GM12878 (cell line): ENCODE measurements around the gene ARFGAP2. TPM values are rescaled to one million over a fixed set of nuclear protein-coding genes. Genes with fewer than 3 reads are reported as not detected.
A peak's percentile ranks its signal among the peaks of the same experiment; 100 is the strongest.

Experiments
- ATAC-seq: fragments of 200-7000 bp; cut with Tn5 transposase; 3 replicates; pipeline ENCODE4 v1.9.1; 2020; ENCODE audit warnings: mild to moderate bottlenecking, moderate library complexity
- BruUV-seq: library from RNA; stranded (reverse); fragments of 400-500 nt; replicated peaks from 2 replicates; lab custom pipeline; 2021; lab: Mats Ljungman, UMichigan
- CTCF ChIA-PET: fragments of 300-600 bp; sonication (Branson Sonifier 250); formaldehyde crosslinking; extraction: SDS; loops from one replicate; lab custom pipeline; 2021; ENCODE audit warnings: inconsistent platforms; lab: Yijun Ruan, JAX
- POLR2A ChIA-PET: fragments of 350-600 bp; formaldehyde crosslinking; extraction: SDS; loops from one replicate; lab custom pipeline; 2021; ENCODE audit warnings: inconsistent platforms; lab: Charles Lee
- RAD21 ChIA-PET: fragments of 300-600 bp; sonication (Branson Sonifier 250); formaldehyde crosslinking; loops from one replicate; lab custom pipeline; 2023; ENCODE audit warnings: antibody characterized with exemption; ENCODE audit not compliant: unreplicated experiment; lab: Charles Lee
- SMC1A ChIA-PET: fragments of 300-600 bp; sonication (Branson Sonifier 250); formaldehyde crosslinking; loops from one replicate; lab custom pipeline; 2023; ENCODE audit not compliant: unreplicated experiment, uncharacterized antibody; lab: Charles Lee
- DNase-seq: peaks from one replicate; pipeline ENCODE4 v3.0.0-alpha.2; 2011; ENCODE audit warnings: low read depth, low spot score
- FAIRE-seq: peaks from 3 replicates; lab custom pipeline; 2011; peaks lifted over from hg19 to GRCh38; lab: Jason Lieb, UNC
- H2AFZ ChIP-seq: 2 replicates; pipeline ENCODE4 v1.6.0; 2011; ENCODE audit warnings: low read depth, low read length, control low read depth; ENCODE audit not compliant: control insufficient read depth
- H3K27ac ChIP-seq: 2 replicates; pipeline ENCODE4 v1.5.1; 2011; ENCODE audit warnings: control low read depth; ENCODE audit not compliant: control insufficient read depth, insufficient read depth
- H3K27me3 ChIP-seq, 2 experiments: replicated peaks in 1 of 2; 2 replicates each; pipeline versions ENCODE4 v1.6.0 to v1.6.1; 2011; ENCODE audit warnings: low read length in 1 of 2; ENCODE audit not compliant: control insufficient read depth in 2 of 2, insufficient read depth in 2 of 2
- H3K36me3 ChIP-seq, 2 experiments: 2 replicates each; pipeline ENCODE4 v1.5.1; 2011; ENCODE audit warnings: low read length in 1 of 2; ENCODE audit not compliant: control insufficient read depth in 2 of 2, insufficient read depth in 2 of 2
- H3K4me1 ChIP-seq: 2 replicates; pipeline ENCODE4 v1.6.1; 2011; ENCODE audit warnings: mild to moderate bottlenecking, low read length, moderate library complexity, mixed read lengths; ENCODE audit not compliant: control insufficient read depth, insufficient read depth
- H3K4me2 ChIP-seq: 2 replicates; pipeline ENCODE4 v1.6.0; 2011; ENCODE audit warnings: control low read depth; ENCODE audit not compliant: control insufficient read depth, insufficient read depth
- H3K4me3 ChIP-seq: fragments of 200-600 bp; sonication (generic); 2 replicates; pipeline ENCODE4 v1.5.1; 2016
- H3K79me2 ChIP-seq: 2 replicates; pipeline ENCODE4 v1.6.0; 2011; ENCODE audit warnings: low read length; ENCODE audit not compliant: control insufficient read depth, insufficient read depth
- H3K9ac ChIP-seq: 2 replicates; pipeline ENCODE4 v1.8.0; 2011; ENCODE audit warnings: low read length, control low read depth, mixed read lengths; ENCODE audit not compliant: control insufficient read depth, insufficient read depth
- H3K9me3 ChIP-seq: replicated peaks from 3 replicates; pipeline ENCODE4 v1.5.1; 2011; ENCODE audit warnings: mild to moderate bottlenecking, low read length; ENCODE audit not compliant: control insufficient read depth, insufficient read depth
- H4K20me1 ChIP-seq: 2 replicates; pipeline ENCODE4 v1.6.0; 2011; ENCODE audit not compliant: control insufficient read depth, insufficient read depth
- NBN ChIP-seq: fragments of 450-650 bp; IDR thresholded peaks from 2 replicates; pipeline ENCODE4 v1.6.1; 2016
- POLR2A ChIP-seq: IDR thresholded peaks from 2 replicates; pipeline ENCODE4 v1.6.1; 2011; ENCODE audit warnings: low read depth, mild to moderate bottlenecking, low read length
- SIN3A ChIP-seq: IDR thresholded peaks from 2 replicates; pipeline ENCODE4 v1.6.1; 2012; ENCODE audit warnings: low read depth, low read length, improper control_type of control experiment
- SMC3 ChIP-seq: IDR thresholded peaks from 2 replicates; pipeline ENCODE4 v1.6.1; 2011; ENCODE audit warnings: low read length, improper control_type of control experiment, borderline replicate concordance
- SUPT20H ChIP-seq: IDR thresholded peaks from 2 replicates; pipeline ENCODE4 v1.6.1; 2011; ENCODE audit warnings: low read depth, mild to moderate bottlenecking, low read length, moderate library complexity, borderline replicate concordance; ENCODE audit not compliant: control insufficient read depth
- ZNF274 ChIP-seq: IDR thresholded peaks from one replicate; pipeline ENCODE4 v1.8.0; 2011; ENCODE audit not compliant: insufficient read length, insufficient read depth
- WGBS: methylation state at CpG from one replicate; pipeline ENCODE4 v1.1.6; 2016; ENCODE audit warnings: low lambda C conversion rate; ENCODE audit not compliant: insufficient replicate concordance, insufficient coverage; ENCODE audit errors: missing lambda C conversion rate; 5-methylcytosine and 5-hydroxymethylcytosine counted together
- in situ Hi-C: fragments of 300-500 bp; cut with MboI; formaldehyde crosslinking; loops from 9 replicates; pipeline ENCODE4 v1.14.3; 2018; ENCODE audit warnings: mixed read lengths
- intact Hi-C: fragments of 100-400 bp; cut with micrococcal nuclease; formaldehyde crosslinking; loops from one replicate; pipeline ENCODE4 v1.14.2; 2022; ENCODE audit not compliant: unreplicated experiment
- polyA plus RNA-seq, 11 experiments: library from polyadenylated mRNA; depleted of rRNA in 4 of 11; unstranded in 6 of 11; stranded (reverse) in 5 of 11; fragments of >200 nt; fragmentation: Nextera tagmentation in 4 of 11; fragmentation: Illumina TruSeq in 1 of 11; extraction: Ambion mirVana in 4 of 11; extraction: Trizol in 1 of 11; gene quantifications; 1 replicate in 1 of 11; 2 replicates in 10 of 11; pipeline versions ENCODE4 v1.2.1 to v1.2.3, GENCODE V29; 2011 to 2016; ENCODE audit warnings: inconsistent platforms in 2 of 11, missing spikeins in 2 of 11, low read depth in 1 of 11
- total RNA-seq, 4 experiments: library from RNA; depleted of rRNA in 3 of 4; stranded (reverse); fragments of >200 nt in 3 of 4; fragmentation: Illumina TruSeq in 1 of 4; extraction: Trizol in 1 of 4; gene quantifications; 2 replicates each; pipeline versions ENCODE4 v1.2.1 to v1.2.3, GENCODE V29; 2013 to 2021

Gene ARFGAP2
- total and polyA plus RNA-seq, 10 of the 15 experiments (the other 5 are each of a cell fraction or from before 2014, with no cell fraction given) = 20.9 to 100 (median 75.5) TPM

DNA sequence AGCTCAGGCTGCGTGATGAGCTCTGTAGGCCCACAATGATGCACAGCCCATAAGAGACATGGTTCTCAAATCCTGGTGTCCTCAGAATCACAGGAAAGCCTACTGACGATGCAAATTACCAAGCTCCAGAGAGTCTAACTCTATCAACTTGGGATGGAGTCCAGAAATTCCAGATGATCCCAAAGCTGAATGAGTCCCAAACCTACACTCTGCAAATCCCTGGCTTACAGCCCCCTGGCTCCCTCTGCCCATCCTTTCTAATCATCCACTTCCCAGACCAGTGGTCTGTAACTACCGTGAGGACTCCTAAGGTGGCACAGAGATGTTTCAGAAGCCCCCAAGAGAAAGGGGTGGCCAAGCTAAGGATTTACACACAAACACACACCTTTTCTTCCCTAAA is 13.5 kb downstream of the ARFGAP2 start (continued):
- TF ChIP-seq ZNF274 (no peak), NBN (no peak), SUPT20H (no peak)
- TF ChIP-seq, all 136 proteins: peak for 0

DNA sequence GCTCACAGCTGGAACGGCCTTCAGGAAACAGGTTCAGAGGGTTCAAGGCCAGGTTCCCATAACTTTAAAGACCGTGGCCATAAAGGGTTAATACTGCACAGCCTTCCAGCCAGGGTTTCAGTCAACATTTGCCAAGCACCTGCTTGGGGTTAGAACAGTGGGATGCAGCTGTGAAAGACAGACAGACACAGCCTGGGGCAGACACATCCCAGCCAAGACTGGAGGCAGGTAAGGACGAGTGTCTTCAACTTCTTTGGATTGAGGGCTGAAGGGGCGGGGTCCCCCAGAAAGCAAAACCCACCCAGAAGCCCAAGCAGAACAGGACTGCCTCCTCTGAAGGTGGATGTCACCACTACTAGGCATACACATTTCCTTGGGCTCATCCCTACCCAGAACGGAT is 14.3 kb downstream of the ARFGAP2 start:
- 70% methylated on average over 5 of the region's 5 CpGs for WGBS
- intact Hi-C loops (no loop called here), in situ Hi-C loops (loop anchor here (5.0 kb wide), 1 partner anchor 275 kb away; no protein-coding TSS in a partner anchor)
- no peaks in the 10 kb centered on the region for H3K4me1 ChIP-seq
- H3K4me2 ChIP-seq = no peak overlapping the region
- H3K27ac ChIP-seq = no peak overlapping the region
- no peaks in the 10 kb centered on the region; the same call in 1 of the 2 replicates for H4K20me1 ChIP-seq
- SMC1A ChIA-PET = interaction anchor here (1.1 to 2.2 kb wide), 5 partner anchors 9 to 249 kb away, joined by 3 to 9 read pairs (median 3); no protein-coding TSS in a partner anchor
- POLR2A ChIA-PET = no interaction called here
- no TSS peak for BruUV-seq
- H3K9ac ChIP-seq = no peak overlapping the region
- DNase-seq (no peak), FAIRE-seq (no peak), ATAC-seq (no peak)
- no peaks in the 10 kb centered on the region for H3K27me3 ChIP-seq
- CTCF ChIA-PET = interaction anchor here (0.7 to 2.4 kb wide), 13 partner anchors 8 to 382 kb away, joined by 3 to 8 read pairs (median 3); no protein-coding TSS in a partner anchor
- peaks cover 25 to 34% of the 10 kb centered on the region in 2 experiments for H3K36me3 ChIP-seq
- RAD21 ChIA-PET = interaction anchor here (0.8 to 1.7 kb wide), 2 partner anchors 9 to 292 kb away, joined by 3 read pairs; no protein-coding TSS in a partner anchor
- no peaks in the 10 kb centered on the region for H3K9me3 ChIP-seq
- H3K4me3 ChIP-seq = no peak overlapping the region
- no peak overlapping the region for H2AFZ ChIP-seq
- TF ChIP-seq POLR2A (0 out of 2 replicates have a peak, but pooled peaks have one; percentile 37), SMC3 (no peak)
- H3K79me2 ChIP-seq = no peaks in the 10 kb centered on the region

DNA sequence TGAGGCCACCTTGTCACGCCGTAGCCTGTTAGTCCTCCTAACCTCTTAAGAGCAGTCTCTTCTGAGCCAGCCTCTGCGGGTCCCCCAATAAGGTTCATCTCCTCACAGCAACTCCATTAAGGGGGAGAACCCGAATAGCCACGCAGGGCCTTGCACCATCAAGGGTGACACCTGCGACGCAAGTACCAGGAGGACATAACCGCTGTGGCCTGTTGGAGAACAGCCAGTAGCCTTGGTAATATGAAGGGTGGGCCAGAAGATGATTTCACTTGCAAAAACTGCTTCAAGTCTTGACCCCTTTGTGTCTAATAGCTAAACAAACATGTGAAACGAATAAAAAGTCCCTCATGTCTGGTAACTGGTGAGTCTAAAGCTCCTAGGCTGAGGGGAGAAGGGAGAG is 14.8 kb downstream of the ARFGAP2 start:
- Histone ChIP-seq H3K4me1 (no peaks in the 10 kb centered on the region), H3K27ac (no peak overlapping the region), H3K36me3 (peaks cover 20 to 30% of the 10 kb centered on the region in 2 experiments), H3K27me3 (no peaks in the 10 kb centered on the region), H4K20me1 (no peaks in the 10 kb centered on the region; the same call in 1 of the 2 replicates), H2AFZ (no peak overlapping the region), H3K79me2 (no peaks in the 10 kb centered on the region), H3K4me3 (no peak overlapping the region), H3K9ac (no peak overlapping the region), H3K9me3 (no peaks in the 10 kb centered on the region), H3K4me2 (no peak overlapping the region)
- DNase-seq = no peak
- SMC1A ChIA-PET = interaction anchor here (1.1 to 2.2 kb wide), 3 partner anchors 9 to 249 kb away, joined by 3 to 9 read pairs (median 3); no protein-coding TSS in a partner anchor
- 78% methylated on average over 9 of the region's 9 CpGs for WGBS
- BruUV-seq = TSS peak; percentile 20
- intact Hi-C loops (loop anchor here (1.0 kb wide), 1 partner anchor 273 kb away; no protein-coding TSS in a partner anchor), in situ Hi-C loops (loop anchor here (5.0 kb wide), 1 partner anchor 275 kb away; no protein-coding TSS in a partner anchor)
- no peak for ATAC-seq
- RAD21 ChIA-PET = no interaction called here
- POLR2A ChIA-PET = no interaction called here
- CTCF ChIA-PET = interaction anchor here (0.6 to 2.4 kb wide), 11 partner anchors 9 to 300 kb away, joined by 3 to 8 read pairs (median 3); no protein-coding TSS in a partner anchor
- TF ChIP-seq SIN3A = no peak
- no peak for FAIRE-seq
